Muscle layer of colon (tissue), 2 donors: ENCODE data around the gene LSP1.

Source experiments
- H3K27ac ChIP-seq: one replicate; pipeline ENCODE4 v1.7.0; 2013; ENCODE audit warnings: low read depth, mild to moderate bottlenecking, low read length, moderate library complexity
- H3K27me3 ChIP-seq, 2 donors: one replicate each; pipeline ENCODE4 v1.7.0; 2013; ENCODE audit warnings: low read length in 2 of 2, mild to moderate bottlenecking in 2 of 2; ENCODE audit not compliant: insufficient read depth in 2 of 2, control insufficient read depth in 1 of 2
- H3K36me3 ChIP-seq: one replicate; pipeline ENCODE4 v1.7.0; 2013; ENCODE audit warnings: mild to moderate bottlenecking, low read length; ENCODE audit not compliant: insufficient read depth
- H3K4me1 ChIP-seq: one replicate; pipeline ENCODE4 v1.7.0; 2013; ENCODE audit warnings: mild to moderate bottlenecking, low read length; ENCODE audit not compliant: insufficient read depth
- H3K4me3 ChIP-seq, 2 donors: one replicate each; pipeline ENCODE4 v1.7.0; 2013; ENCODE audit warnings: low read length in 2 of 2, low read depth in 1 of 2, mild to moderate bottlenecking in 1 of 2, moderate library complexity in 1 of 2
- H3K9ac ChIP-seq: one replicate; pipeline ENCODE4 v1.7.0; 2013; ENCODE audit warnings: low read length
- H3K9me3 ChIP-seq: one replicate; pipeline ENCODE4 v1.7.0; 2013; ENCODE audit warnings: mild to moderate bottlenecking, low read length
- donor health status: abdominal sarcoma.
- donor health status: Adenocarcinoma of cecum.

The LSP1 gene

DNA sequence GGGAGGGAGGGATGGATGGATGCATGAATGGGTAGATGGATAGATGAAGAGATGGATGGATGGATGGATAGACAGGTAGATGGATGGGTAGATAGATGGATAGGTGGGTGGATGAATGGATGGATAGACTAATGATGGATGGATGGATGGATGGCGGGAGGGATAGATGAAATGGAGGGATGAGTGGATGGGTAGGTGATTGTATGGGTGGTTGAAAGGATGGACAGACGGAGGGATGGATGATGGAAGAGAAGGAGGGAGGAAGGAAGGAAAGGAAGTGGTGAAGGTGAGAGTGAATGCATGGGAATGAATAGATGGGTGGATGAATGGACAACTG, 62.9 kb downstream of the LSP1 start:
- Histone ChIP-seq H3K27ac (no peak overlapping the region), H3K4me1 (no peaks in the 10 kb centered on the region), H3K4me3 (no peak overlapping the region), H3K36me3 (no peaks in the 10 kb centered on the region), H3K9me3 (no peaks in the 10 kb centered on the region), H3K27me3 (no peaks in the 10 kb centered on the region), H3K9ac (no peak overlapping the region)

DNA sequence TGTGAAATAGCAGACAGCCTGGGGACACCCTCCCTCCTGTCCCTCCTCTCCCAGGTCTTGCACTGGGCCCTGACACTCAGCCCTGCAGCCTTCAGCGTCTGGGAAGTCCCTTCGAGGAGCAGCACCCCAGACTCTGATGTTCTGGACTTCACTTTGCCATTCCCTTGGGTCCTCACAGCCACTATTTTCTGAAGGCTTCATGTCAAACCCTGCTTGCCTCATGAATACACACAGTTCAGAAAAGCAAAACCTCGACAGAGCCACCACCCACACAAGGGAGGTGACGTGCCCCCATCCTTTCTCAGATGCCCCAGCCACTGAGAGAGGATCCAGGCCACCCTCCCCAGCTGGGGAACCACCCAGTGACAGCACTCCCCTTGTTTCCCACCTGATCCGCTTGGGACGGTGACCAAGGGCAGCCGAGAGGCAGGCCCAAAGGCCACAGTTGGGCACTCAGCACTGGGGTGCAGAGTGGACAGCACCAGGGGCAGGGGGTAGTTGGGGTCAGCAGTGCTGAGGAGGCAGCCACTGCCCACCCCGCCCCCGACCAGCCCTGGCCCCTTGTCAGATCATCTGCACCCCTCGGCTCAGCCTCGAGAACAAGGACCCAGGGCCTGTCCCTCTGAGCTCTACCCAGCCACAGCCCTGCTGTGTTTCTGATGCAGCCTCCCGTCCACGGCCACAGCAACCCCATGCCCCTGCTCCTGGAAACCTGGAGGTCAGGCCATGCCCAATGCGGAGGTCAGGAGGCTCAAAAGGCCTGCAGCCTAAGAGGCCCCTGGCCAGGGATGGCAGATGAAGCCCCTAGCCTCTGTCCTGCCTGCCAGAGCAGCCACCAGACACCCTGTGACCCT, 63.5 kb downstream of the LSP1 start:
- Histone ChIP-seq H3K9ac (no peak overlapping the region), H3K27me3 (no peaks in the 10 kb centered on the region), H3K4me3 (no peak overlapping the region), H3K36me3 (no peaks in the 10 kb centered on the region), H3K27ac (no peak overlapping the region), H3K9me3 (no peaks in the 10 kb centered on the region), H3K4me1 (no peaks in the 10 kb centered on the region)

DNA sequence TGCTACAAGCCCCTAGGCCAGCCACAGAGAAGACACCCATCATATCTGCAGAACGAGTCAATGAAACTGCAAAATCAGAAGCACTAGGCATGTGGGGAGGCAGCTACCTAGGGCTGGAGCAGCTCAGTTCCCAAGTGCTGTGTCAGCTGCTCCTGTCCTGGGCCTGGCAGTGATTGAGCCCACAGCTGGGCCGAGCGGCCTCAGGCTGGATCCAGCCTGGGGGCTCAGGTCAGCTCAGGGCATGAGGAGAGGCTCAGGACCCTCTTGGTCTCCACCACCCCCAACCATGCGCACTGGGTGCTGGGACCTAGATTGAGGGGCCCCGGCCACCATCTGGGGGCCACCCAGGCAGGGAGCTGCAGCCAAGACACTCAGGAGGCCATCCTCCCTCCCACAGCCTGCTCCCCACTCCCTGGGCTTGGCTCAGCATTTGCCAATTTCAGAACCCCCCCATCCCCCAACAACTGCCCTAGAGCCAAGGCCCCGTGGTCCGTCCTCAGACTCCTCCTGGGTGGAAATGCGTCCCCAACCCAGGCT, 64.2 kb downstream of the LSP1 start:
- Histone ChIP-seq H3K4me1 (no peaks in the 10 kb centered on the region), H3K9me3 (no peaks in the 10 kb centered on the region), H3K4me3 (no peak overlapping the region), H3K9ac (no peak overlapping the region), H3K27ac (no peak overlapping the region), H3K27me3 (no peaks in the 10 kb centered on the region), H3K36me3 (no peaks in the 10 kb centered on the region)

DNA sequence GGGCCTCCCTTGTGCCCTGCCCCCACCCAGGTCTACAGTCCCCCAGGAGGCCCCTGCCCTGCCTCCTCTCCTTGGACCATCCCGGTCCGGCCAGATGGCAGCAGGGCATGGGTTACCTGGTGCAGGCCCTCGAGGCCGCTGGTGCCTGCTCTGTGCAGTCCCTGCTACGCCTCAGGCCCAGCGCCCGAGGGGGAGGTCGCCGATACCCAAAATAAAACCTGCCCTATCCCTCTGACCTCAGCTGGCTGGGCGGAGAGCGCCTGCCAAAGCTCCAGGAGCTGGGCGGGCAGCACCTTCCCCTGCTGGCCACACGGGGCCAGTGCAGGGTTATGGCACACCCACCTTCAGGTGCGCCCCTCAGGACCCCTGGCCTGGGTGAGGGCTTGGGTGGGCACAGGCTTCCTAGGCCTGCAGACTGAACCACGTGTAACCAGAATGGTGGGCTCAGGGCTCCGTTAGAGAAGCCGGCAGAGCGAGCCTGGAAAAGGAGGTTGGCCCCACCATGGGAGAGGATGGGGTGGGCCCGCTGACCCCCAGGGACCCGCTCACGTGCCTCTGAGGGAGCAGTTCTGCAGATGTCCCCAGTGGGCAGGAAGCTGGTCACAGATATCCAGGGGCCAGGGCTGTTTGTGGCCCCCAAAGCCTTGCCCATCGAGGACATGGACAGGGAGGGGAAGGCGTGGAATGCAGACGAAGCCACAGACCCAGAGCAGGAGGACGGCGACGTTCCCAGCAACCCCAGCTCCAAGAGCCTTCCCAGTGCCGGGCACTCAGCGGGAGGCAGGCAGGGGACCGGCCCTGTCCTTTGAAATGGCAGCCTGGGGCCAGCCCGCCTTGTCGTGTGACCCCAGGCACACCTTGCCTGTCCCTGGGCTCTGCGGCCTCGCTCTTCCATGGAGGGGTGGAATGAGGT, 64.9 kb downstream of the LSP1 start:
- H3K9me3 ChIP-seq: no peaks in the 10 kb centered on the region
- no peaks in the 10 kb centered on the region for H3K27me3 ChIP-seq
- H3K36me3 ChIP-seq: no peaks in the 10 kb centered on the region
- H3K4me1 ChIP-seq: no peaks in the 10 kb centered on the region
- no peak overlapping the region for H3K27ac ChIP-seq
- H3K9ac ChIP-seq: no peak overlapping the region
- H3K4me3 ChIP-seq: no peak overlapping the region

DNA sequence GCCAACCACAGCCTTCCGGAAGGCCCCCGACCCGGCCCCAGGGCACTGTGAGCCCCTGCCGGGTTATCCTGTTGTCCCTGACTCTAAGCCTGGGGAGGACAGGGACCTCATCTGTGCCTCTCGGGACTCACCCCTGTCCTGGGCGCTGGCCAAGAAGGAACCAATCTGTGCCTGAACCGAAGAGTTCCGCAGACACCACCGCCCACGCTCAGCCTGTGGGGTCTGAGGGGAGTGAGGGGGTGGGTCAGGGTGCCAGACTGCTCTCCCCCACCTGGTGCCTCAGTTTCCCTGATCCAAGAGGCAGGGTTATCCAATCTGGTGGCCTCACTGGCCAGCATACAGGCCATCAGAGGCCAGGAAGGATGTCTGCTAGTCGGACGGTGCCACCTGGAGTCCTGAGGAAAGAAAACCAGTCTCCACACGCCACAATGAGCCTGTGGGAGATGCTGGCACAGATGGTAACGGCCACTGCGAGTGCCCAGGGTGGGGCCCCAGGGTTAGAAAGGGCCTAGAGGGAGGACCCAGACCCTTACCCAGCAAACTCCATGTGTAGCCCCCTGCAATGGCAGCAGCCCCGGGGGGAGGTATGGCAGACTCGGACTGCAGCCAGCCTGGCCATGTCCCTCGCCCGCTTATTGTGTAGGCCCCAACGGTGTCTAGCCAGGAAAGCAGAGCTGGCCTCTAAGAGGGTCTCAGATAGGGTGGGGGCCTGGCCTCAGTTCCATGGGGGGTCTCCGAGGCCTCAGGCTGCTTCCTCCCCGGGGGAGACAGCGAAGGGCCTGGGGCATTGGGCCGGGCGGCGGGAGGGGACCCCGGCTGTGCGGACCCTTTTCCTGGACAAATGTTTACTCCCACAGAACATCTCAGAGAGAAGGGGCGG, 65.8 kb downstream of the LSP1 start:
- no peaks in the 10 kb centered on the region for H3K4me1 ChIP-seq

DNA sequence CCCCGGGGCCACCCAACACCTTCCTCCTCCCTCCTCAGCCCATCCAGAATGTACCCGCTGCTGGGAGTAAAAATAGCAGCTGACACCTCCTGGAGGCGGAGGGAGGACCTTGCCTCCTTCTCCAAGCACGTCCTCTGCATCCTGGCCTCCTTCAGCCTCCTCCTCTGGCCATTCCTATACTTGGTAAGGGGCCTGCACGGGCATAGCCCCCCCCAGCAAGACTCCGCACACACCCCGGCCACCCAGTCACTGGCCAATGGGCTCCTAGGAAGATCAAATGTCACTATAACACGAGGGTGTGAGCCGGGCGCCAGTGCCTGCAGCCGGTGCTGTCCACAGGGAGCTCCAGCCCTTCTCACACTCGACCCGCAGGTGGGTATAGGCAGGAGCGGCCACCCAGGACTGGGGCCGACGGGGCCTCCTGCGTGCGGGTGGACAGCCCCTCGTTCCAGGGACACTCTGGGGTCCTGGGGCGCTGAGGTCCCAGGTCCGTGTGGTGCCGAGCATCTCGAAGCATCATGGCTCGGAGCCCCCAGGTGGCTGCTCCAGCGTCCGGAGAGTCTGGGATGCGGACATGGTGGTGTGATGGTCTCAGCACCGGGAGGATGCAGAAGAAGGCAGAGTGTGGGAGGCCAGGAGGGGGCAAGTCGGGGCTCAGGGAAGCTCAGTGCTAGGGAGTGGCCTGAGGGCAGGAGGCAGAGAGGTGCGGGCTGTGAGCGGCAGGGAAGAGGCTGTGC, 66.7 kb downstream of the LSP1 start, which contains the start of gene TNNT3:
TNNT3 (plus strand) TSS at position 313 of the 737 bp plus-strand sequence. CDS start 3,172 bp downstream, outside the sequence.
- Histone ChIP-seq H3K36me3 (no peaks in the 10 kb centered on the region), H3K27ac (no peak within 1 kb of the TSS), H3K27me3 (no peaks in the 10 kb centered on the region), H3K9me3 (no peaks in the 10 kb centered on the region), H3K4me3 (no peak within 1 kb of the TSS), H3K4me1 (no peaks in the 10 kb centered on the region), H3K9ac (no peak within 1 kb of the TSS)

More for the DNA sequence above, 65.8 kb downstream of the LSP1 start:
- Histone ChIP-seq H3K4me3 (no peak overlapping the region), H3K9ac (no peak overlapping the region), H3K27ac (no peak overlapping the region), H3K36me3 (no peaks in the 10 kb centered on the region), H3K9me3 (no peaks in the 10 kb centered on the region), H3K27me3 (no peaks in the 10 kb centered on the region)

DNA sequence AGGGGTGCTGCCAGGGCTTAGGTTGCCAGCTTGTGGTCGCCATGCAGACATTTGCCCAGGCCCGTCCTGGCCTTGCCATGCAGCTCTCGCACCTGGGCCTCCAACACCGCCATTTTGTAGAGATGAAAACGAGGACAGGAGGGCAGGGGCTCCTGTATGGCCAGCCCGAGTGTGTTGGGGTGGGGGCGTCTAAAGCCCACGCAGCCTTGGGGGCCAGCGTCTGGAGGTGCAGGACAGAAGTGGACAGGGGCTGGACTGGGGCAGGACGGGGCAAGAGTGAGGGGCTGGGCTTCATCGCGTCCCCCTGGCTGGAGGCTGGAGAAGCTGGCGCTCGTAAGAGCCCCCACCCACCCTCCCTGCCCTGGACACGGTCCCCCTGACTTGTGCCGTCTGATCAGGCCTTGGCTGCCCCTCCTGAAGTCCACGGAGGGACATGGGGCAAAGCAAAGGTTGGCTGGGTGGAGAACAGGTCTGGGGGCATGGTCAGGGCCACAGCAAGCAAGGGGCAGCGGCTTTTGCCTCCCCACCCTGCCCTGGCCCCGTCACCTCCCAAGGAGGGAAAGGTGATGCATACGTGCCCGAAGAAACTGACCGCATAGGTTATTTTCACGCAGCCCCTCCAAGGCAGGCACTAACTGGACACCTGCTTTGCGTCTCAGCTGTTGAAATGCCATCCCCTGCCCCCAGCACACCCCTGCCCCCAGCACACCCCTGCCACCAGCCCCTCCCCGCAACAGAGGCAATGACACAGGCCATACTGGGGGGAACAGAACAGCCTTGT, 67.4 kb downstream of the LSP1 start:
- H3K9ac ChIP-seq: no peak overlapping the region

DNA sequence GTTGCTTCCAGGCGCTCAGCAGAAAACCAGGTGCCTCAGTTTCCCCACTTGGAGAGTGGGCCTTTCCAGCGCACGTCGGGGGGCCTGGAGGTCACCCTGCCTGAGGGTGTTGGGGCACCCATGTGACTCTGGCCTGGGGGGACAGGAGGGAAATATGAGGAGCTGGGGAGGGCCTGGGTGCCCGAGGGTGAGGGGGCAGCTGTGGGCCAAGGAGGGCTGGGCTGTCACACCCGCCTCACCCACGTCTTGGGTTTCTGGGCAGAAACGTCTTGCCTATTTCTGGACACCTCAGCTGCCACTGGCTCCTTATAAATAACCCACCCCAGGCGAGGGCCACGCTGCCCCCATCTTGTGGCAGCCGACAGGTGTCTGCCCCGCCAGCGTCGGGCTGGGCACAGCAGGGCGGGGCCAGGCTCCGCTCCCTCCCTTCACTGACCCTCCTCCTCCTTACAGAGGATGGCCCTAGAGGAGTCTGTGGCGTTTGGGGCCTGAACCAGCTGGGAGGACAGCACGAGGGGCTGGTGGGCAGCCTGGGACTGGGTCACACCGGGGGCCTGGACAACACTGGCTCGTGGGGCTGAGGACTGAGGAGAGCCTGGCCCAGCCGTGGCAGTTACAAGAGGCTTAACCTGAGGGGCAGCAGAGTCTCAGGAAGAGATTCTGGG, 68.2 kb downstream of the LSP1 start:
- H3K27ac ChIP-seq: no peak overlapping the region
- H3K9me3 ChIP-seq: no peaks in the 10 kb centered on the region
- no peak overlapping the region for H3K9ac ChIP-seq
- no peak overlapping the region for H3K4me3 ChIP-seq
- H3K4me1 ChIP-seq: no peaks in the 10 kb centered on the region
- no peaks in the 10 kb centered on the region for H3K36me3 ChIP-seq
- H3K27me3 ChIP-seq: no peaks in the 10 kb centered on the region

More for the DNA sequence above, 67.4 kb downstream of the LSP1 start:
- no peaks in the 10 kb centered on the region for H3K36me3 ChIP-seq
- H3K4me1 ChIP-seq: no peaks in the 10 kb centered on the region
- no peaks in the 10 kb centered on the region for H3K27me3 ChIP-seq
- no peak overlapping the region for H3K27ac ChIP-seq
- no peak overlapping the region for H3K4me3 ChIP-seq
- H3K9me3 ChIP-seq: no peaks in the 10 kb centered on the region

DNA sequence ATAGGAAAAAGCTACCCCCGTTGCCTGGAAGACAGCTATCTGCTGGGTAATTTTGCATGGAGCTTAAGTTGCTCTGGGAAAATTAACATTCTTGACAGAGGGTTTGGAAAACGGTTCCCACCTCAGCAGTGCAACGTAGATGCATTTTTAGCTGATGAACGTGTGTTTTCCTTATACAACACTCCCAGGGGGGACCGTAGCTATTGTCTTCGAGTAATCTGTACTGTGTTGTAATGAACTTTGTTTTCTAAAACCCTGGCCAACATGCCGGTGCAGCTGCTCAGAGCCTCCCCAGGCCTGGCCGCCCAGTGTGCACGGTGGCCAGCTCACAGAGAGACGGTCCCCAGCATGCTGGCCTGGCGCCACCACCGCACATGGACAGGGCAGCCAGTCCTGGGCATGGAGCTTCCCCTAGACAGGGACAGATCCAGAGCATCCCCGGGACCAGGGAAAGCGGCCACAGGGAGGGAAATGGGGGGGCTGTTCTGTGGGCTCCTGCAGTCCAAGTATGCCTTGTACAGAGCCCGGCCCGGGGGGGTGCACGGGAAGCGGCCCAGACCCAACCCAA, 68.8 kb downstream of the LSP1 start:
- H3K4me3 ChIP-seq: no peak overlapping the region
- H3K27ac ChIP-seq: no peak overlapping the region
- H3K9ac ChIP-seq: no peak overlapping the region
- no peaks in the 10 kb centered on the region for H3K4me1 ChIP-seq
- no peaks in the 10 kb centered on the region for H3K9me3 ChIP-seq
- H3K27me3 ChIP-seq: no peaks in the 10 kb centered on the region
- no peaks in the 10 kb centered on the region for H3K36me3 ChIP-seq
